SK-N-SH treated with all-trans-retinoic acid at 6 μM for 48 hours (cell line): Measurements from ENCODE around the gene GLIPR1L1.

Experiments used
- ATAC-seq: fragments of 200-7000 bp; cut with Tn5 transposase; 3 replicates; pipeline ENCODE4 v1.9.1; 2020; ENCODE audit warnings: mild to moderate bottlenecking, moderate library complexity
- ARNTL ChIP-seq: fragments of 450-650 bp; formaldehyde crosslinking; IDR thresholded peaks from 2 replicates; pipeline ENCODE4 v1.5.0; 2020; ENCODE audit warnings: low read depth, mild to moderate bottlenecking, moderate library complexity, borderline replicate concordance
- BACH2 ChIP-seq: fragments of 250-450 bp; sonication (Bioruptor Pico); IDR thresholded peaks from 2 replicates; pipeline ENCODE4 v1.9.0; 2021; ENCODE audit warnings: mild to moderate bottlenecking, borderline replicate concordance
- CSDC2 ChIP-seq: fragments of 250-450 bp; sonication (Bioruptor Pico); IDR thresholded peaks from 2 replicates; pipeline ENCODE4 v1.5.0; 2020; ENCODE audit warnings: mild to moderate bottlenecking, moderate library complexity
- CSRNP3 ChIP-seq: fragments of 250-450 bp; sonication (Bioruptor Pico); IDR thresholded peaks from 2 replicates; pipeline ENCODE4 v1.5.1; 2021; ENCODE audit warnings: mild to moderate bottlenecking, moderate library complexity
- ESRRG ChIP-seq: fragments of 250-450 bp; sonication (Bioruptor Pico); IDR thresholded peaks from 2 replicates; pipeline ENCODE4 v1.6.1; 2021; ENCODE audit warnings: mild to moderate bottlenecking
- GLIS3 ChIP-seq: fragments of 250-450 bp; sonication (Bioruptor Pico); IDR thresholded peaks from 2 replicates; pipeline ENCODE4 v1.5.0; 2020; ENCODE audit warnings: mild to moderate bottlenecking, moderate library complexity
- ISL1 ChIP-seq: fragments of 250-450 bp; sonication (Bioruptor Pico); IDR thresholded peaks from 2 replicates; pipeline ENCODE4 v2.1.2; 2022; ENCODE audit warnings: mild to moderate bottlenecking, moderate library complexity
- OSR1 ChIP-seq: fragments of 250-450 bp; sonication (Bioruptor Pico); IDR thresholded peaks from 2 replicates; pipeline ENCODE4 v1.8.0; 2022; ENCODE audit warnings: moderate library complexity, mild to moderate bottlenecking, inconsistent platforms
- POU6F1 ChIP-seq: fragments of 250-450 bp; sonication (Bioruptor Pico); IDR thresholded peaks from 2 replicates; pipeline ENCODE4 v1.8.0; 2021; ENCODE audit warnings: low read depth, mild to moderate bottlenecking, moderate library complexity, borderline replicate concordance
- PPARA ChIP-seq: fragments of 250-450 bp; sonication (Bioruptor Pico); IDR thresholded peaks from 2 replicates; pipeline ENCODE4 v1.5.0; 2020; ENCODE audit warnings: mild to moderate bottlenecking, borderline replicate concordance
- RARB ChIP-seq: fragments of 250-450 bp; sonication (Bioruptor Pico); IDR thresholded peaks from 2 replicates; pipeline ENCODE4 v1.8.0; 2021; ENCODE audit warnings: mild to moderate bottlenecking, moderate library complexity
- SNAI2 ChIP-seq: fragments of 250-450 bp; sonication (Bioruptor Pico); IDR thresholded peaks from 2 replicates; pipeline ENCODE4 v1.5.0; 2020; ENCODE audit warnings: mild to moderate bottlenecking, moderate library complexity
- TCF4 ChIP-seq: fragments of 250-450 bp; sonication (Bioruptor Pico); IDR thresholded peaks from 2 replicates; pipeline ENCODE4 v1.8.0; 2021; ENCODE audit warnings: mild to moderate bottlenecking, moderate library complexity, borderline replicate concordance
- TOX ChIP-seq: fragments of 250-450 bp; sonication (Bioruptor Pico); IDR thresholded peaks from 2 replicates; pipeline ENCODE4 v1.8.0; 2021; ENCODE audit warnings: mild to moderate bottlenecking, moderate library complexity, borderline replicate concordance
- ZC3H10 ChIP-seq: fragments of 250-450 bp; sonication (Bioruptor Pico); IDR thresholded peaks from 2 replicates; pipeline ENCODE4 v1.5.1; 2021; ENCODE audit warnings: mild to moderate bottlenecking, moderate library complexity
- ZFP3 ChIP-seq: fragments of 250-450 bp; sonication (Bioruptor Pico); IDR thresholded peaks from 2 replicates; pipeline ENCODE4 v1.5.0; 2020; ENCODE audit warnings: mild to moderate bottlenecking, moderate library complexity
- ZFP30 ChIP-seq: fragments of 450-650 bp; formaldehyde crosslinking; IDR thresholded peaks from 2 replicates; pipeline ENCODE4 v1.5.0; 2022; ENCODE audit warnings: mild to moderate bottlenecking, moderate library complexity
- ZNF565 ChIP-seq: fragments of 450-650 bp; formaldehyde crosslinking; conservative IDR thresholded peaks from 2 replicates; pipeline ENCODE4 v1.5.0; 2020; ENCODE audit warnings: low read depth, mild to moderate bottlenecking, moderate library complexity
- ZNF70 ChIP-seq: fragments of 450-650 bp; formaldehyde crosslinking; IDR thresholded peaks from 2 replicates; pipeline ENCODE4 v1.5.0; 2020; ENCODE audit warnings: mild to moderate bottlenecking, moderate library complexity
- ZNF8 ChIP-seq: fragments of 450-650 bp; formaldehyde crosslinking; IDR thresholded peaks from 2 replicates; pipeline ENCODE4 v1.5.0; 2020; ENCODE audit warnings: mild to moderate bottlenecking, moderate library complexity
- TF ChIP-seq, protein P1 (sequence below): fragments of 250-450 bp; sonication (Bioruptor Pico); IDR thresholded peaks from 2 replicates; pipeline ENCODE4 v1.5.1; 2020; ENCODE audit warnings: low read depth, mild to moderate bottlenecking, moderate library complexity
- TF ChIP-seq, protein P2 (sequence below): fragments of 250-450 bp; sonication (Bioruptor Pico); IDR thresholded peaks from 2 replicates; pipeline ENCODE4 v1.8.0; 2020; ENCODE audit warnings: mild to moderate bottlenecking, moderate library complexity, borderline replicate concordance
- TF ChIP-seq, protein P3 (sequence below): fragments of 250-450 bp; sonication (Bioruptor Pico); IDR thresholded peaks from 2 replicates; pipeline ENCODE4 v1.5.0; 2020; ENCODE audit warnings: mild to moderate bottlenecking, moderate library complexity

GLIPR1L1 gene

DNA sequence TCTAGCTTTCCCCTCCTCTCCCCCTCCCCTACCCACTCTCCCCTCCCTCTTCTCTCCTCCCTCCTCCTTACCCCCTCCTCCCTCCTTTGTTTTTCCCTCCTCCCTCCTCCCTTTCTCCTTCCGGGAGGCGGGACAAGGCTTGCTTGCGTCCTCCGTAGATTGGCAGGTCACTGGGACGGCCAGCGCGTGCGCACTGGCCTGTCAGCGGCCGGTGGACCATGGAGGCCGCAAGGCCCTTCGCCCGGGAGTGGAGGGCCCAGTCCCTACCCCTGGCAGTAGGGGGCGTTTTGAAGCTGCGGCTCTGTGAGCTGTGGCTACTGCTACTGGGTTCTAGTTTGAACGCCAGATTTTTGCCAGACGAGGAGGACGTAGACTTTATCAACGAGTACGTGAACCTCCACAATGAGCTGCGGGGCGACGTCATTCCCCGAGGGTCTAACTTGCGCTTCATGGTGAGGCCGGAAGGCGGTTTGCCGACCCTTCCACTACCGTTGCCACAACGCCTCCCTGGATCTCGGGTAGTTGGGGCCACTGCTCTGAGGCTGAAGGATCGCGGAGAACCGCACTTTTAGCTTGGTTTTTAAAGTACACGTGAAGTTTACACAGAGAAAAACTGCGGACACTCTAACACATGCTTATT, 56.5 kb downstream of the GLIPR1L1 start, which contains the start of gene GLIPR1L2:
Gene GLIPR1L2 (plus strand): TSS at position 191 of the 640 bp plus-strand sequence. CDS start 28 bp downstream, at position 219.
- ATAC-seq: peak; percentile 96
- no peak for TF ChIP-seq RARB
- TF ChIP-seq ZFP3 (CRISPR knock-in tag): peak; percentile 76; the same call in 1 of the 2 replicates
- no peak for TF ChIP-seq OSR1 (CRISPR knock-in tag)
- 0 out of 2 replicates have a peak, but pooled peaks have one; percentile 43 for TF ChIP-seq ZNF565
- no peak for TF ChIP-seq ZC3H10
- peak; percentile 95 for TF ChIP-seq SNAI2 (CRISPR knock-in tag)
- TF ChIP-seq BACH2 (CRISPR knock-in tag): no peak
- no peak for TF ChIP-seq POU6F1 (CRISPR knock-in tag)
- peak; percentile 35; the same call in 1 of the 2 replicates for TF ChIP-seq ARNTL (CRISPR knock-in tag)
- TF ChIP-seq GLIS3 (CRISPR knock-in tag): no peak
- peak; percentile 77; the same call in 1 of the 2 replicates for TF ChIP-seq PPARA
- TF ChIP-seq ZNF8 (CRISPR knock-in tag): no peak
- TF ChIP-seq, protein P1, sequence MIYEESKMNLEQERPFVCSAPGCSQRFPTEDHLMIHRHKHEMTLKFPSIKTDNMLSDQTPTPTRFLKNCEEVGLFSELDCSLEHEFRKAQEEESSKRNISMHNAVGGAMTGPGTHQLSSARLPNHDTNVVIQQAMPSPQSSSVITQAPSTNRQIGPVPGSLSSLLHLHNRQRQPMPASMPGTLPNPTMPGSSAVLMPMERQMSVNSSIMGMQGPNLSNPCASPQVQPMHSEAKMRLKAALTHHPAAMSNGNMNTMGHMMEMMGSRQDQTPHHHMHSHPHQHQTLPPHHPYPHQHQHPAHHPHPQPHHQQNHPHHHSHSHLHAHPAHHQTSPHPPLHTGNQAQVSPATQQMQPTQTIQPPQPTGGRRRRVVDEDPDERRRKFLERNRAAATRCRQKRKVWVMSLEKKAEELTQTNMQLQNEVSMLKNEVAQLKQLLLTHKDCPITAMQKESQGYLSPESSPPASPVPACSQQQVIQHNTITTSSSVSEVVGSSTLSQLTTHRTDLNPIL (CRISPR knock-in tag): no peak
- no peak for TF ChIP-seq ESRRG (CRISPR knock-in tag)
- TF ChIP-seq TCF4 (CRISPR knock-in tag): peak; percentile 38; the same call in 1 of the 2 replicates
- 0 out of 2 replicates have a peak, but pooled peaks have one; percentile 68 for TF ChIP-seq CSDC2 (CRISPR knock-in tag)
- TF ChIP-seq, protein P2, sequence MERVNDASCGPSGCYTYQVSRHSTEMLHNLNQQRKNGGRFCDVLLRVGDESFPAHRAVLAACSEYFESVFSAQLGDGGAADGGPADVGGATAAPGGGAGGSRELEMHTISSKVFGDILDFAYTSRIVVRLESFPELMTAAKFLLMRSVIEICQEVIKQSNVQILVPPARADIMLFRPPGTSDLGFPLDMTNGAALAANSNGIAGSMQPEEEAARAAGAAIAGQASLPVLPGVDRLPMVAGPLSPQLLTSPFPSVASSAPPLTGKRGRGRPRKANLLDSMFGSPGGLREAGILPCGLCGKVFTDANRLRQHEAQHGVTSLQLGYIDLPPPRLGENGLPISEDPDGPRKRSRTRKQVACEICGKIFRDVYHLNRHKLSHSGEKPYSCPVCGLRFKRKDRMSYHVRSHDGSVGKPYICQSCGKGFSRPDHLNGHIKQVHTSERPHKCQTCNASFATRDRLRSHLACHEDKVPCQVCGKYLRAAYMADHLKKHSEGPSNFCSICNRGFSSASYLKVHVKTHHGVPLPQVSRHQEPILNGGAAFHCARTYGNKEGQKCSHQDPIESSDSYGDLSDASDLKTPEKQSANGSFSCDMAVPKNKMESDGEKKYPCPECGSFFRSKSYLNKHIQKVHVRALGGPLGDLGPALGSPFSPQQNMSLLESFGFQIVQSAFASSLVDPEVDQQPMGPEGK (CRISPR knock-in tag): no peak
- TF ChIP-seq ZFP30 (CRISPR knock-in tag): 0 out of 2 replicates have a peak, but pooled peaks have one; percentile 21
- TF ChIP-seq, protein P3, sequence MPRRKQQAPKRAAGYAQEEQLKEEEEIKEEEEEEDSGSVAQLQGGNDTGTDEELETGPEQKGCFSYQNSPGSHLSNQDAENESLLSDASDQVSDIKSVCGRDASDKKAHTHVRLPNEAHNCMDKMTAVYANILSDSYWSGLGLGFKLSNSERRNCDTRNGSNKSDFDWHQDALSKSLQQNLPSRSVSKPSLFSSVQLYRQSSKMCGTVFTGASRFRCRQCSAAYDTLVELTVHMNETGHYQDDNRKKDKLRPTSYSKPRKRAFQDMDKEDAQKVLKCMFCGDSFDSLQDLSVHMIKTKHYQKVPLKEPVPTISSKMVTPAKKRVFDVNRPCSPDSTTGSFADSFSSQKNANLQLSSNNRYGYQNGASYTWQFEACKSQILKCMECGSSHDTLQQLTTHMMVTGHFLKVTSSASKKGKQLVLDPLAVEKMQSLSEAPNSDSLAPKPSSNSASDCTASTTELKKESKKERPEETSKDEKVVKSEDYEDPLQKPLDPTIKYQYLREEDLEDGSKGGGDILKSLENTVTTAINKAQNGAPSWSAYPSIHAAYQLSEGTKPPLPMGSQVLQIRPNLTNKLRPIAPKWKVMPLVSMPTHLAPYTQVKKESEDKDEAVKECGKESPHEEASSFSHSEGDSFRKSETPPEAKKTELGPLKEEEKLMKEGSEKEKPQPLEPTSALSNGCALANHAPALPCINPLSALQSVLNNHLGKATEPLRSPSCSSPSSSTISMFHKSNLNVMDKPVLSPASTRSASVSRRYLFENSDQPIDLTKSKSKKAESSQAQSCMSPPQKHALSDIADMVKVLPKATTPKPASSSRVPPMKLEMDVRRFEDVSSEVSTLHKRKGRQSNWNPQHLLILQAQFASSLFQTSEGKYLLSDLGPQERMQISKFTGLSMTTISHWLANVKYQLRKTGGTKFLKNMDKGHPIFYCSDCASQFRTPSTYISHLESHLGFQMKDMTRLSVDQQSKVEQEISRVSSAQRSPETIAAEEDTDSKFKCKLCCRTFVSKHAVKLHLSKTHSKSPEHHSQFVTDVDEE (CRISPR knock-in tag): no peak; the same call in 1 of the 2 replicates
- TF ChIP-seq CSRNP3 (CRISPR knock-in tag): no peak
- TF ChIP-seq TOX (CRISPR knock-in tag): no peak
- no peak for TF ChIP-seq ISL1
- peak; percentile 43; the same call in 1 of the 2 replicates for TF ChIP-seq ZNF70 (CRISPR knock-in tag)

DNA sequence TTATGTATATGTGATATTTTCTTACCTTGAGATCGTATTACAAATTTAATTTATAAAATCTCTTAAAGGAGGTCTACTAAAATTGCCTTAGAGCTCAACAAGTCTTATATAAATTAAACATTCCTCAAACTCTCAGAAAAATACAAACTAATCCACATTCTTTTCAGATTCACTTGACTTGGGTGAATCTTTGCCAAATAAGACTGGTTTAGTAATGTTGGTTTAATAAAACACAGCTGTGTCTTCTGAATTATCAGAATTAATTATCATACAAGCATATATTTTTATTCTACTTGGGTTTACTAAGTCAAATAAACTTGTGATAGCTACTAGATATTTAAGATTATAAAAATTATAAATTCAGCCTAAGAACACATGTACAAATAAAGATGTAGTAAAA, 69.8 kb downstream of the GLIPR1L1 start:
- ATAC-seq: no peak
- TF ChIP-seq, protein P3 (CRISPR knock-in tag): no peak
- TF ChIP-seq POU6F1 (CRISPR knock-in tag) (no peak), TCF4 (CRISPR knock-in tag) (no peak), ZFP3 (CRISPR knock-in tag) (no peak), CSRNP3 (CRISPR knock-in tag) (no peak), SNAI2 (CRISPR knock-in tag) (no peak), BACH2 (CRISPR knock-in tag) (no peak), ARNTL (CRISPR knock-in tag) (no peak), ISL1 (no peak), ZC3H10 (no peak), CSDC2 (CRISPR knock-in tag) (no peak)
